Stimulated activated CD4-positive, alpha-beta T cell treated with anti-CD3 and anti-CD28 coated beads, Interleukin-12 subunit alpha, Interleukin-12 subunit beta, amount 100 ng/mL, for 48 hours (primary cell): ENCODE results near the gene CSNK1D.

Experiments
- DNase-seq, 3 donors: peaks; one replicate each; pipeline ENCODE4 v3.0.0-alpha.2; 2020; ENCODE audit warnings: low read depth in 2 of 3, low spot score in 1 of 3

The CSNK1D gene

DNA sequence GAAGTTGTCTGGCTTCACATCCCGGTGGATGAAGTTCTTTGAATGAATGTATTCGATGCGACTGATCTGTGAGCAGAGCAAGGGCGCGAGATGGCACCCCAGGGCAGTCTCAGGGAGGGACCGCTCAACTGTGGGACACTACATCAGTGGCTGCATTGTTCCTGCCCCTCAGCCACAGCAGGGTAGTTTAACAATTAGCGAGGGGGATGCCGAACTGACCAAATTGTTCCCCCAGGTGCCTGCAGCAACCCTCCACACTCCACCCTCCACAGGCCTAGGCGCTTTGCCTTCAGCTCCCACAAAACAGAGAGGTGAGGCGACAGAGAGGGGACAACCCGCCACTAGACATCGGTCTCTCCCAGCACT lies 20.3 kb downstream of the CSNK1D start:
- DNase-seq = no peak

DNA sequence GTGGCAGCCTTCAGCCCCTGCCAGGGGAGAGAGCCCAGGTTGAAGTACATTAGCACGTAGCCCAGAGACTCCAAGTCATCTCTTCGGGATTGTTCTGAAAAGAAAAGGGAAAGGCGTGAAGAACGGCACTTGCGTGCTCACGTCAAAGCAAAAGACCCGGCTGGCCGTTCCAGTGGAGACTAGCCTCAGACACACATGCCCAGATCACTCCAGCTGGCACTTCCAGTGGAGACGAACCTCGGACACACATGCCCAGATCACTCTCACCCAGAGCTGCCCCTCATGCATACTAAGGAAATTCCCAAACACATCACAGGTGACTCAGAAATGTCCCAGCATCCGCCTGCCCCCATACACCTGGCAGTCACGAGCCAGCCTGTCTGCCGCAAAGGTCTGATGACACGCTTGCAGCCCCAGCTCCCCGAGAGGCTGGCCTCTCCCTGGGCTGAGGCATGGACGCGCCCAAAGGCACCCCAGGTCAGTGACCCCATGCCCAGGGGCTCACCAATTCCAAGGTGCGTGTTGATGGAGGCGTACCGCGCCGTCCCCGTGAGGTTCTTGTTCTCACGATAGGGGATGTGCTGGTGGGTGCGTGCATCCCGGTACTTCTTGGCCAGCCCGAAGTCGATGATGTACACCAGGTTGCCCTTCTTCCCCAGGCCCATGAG lies 20.9 kb downstream of the CSNK1D start:
- DNase-seq = no peak

DNA sequence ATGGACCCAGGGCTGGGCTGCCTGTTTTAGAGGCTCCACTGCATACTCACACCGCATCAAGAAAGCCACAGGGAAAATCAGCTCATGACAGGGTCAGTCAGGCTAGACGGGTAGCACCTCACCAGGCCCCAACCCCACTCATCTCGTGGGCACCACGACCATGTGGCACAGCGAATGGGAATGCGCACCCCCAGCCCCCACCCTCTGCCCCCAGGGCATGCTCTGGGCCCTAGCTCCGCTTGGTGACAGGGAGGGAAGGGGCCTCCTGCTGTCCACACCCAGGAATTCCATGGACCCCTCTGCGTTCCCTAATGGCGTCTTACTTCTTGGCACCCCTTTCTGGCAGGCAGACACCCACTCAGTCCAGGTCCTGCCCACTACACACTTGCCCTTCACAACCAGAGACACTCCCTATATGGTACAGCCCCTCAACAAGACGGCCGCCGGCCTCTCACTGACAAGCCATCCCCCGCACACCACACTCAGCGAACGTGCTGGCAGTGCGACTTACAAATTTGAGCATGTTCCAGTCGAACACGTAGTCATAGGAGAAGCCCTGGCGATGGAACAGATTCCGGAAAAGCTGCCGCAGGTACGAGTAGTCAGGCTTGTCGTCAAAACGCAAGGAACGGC lies 22.5 kb downstream of the CSNK1D start:
- no peak for DNase-seq

DNA sequence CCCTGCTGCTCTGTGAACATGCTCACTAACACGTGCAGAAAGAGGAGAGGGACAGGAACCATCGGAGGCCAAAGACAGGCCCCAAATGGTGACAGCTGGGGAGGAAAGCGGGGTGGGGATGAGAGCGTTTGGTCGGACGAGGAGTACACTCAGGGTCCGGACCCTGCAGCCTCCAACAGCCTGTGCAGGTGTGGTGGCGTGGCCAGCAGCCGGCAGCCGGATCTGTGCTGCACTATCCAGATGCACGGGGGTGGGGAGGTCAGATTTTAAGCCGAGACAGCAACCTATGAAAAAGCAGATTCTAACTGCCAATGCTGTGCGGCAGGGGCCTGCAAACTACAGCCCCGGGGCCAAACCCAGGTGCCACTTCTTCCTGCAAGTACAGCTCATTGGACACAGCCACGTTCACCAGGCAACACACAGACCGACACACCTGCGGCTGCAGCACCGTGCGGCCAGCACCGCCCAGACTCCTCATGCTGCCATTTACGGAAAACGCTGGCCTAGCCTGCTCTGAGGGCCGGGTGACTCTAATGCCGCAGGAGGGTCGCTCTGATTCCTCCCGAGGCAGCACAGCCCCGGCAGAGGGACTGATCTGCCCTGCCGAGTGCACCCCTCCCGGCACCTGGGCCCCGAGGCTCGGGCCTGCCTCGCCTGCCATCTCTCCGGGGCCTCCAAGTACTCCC lies 23.5 kb downstream of the CSNK1D start:
- DNase-seq = no peak

DNA sequence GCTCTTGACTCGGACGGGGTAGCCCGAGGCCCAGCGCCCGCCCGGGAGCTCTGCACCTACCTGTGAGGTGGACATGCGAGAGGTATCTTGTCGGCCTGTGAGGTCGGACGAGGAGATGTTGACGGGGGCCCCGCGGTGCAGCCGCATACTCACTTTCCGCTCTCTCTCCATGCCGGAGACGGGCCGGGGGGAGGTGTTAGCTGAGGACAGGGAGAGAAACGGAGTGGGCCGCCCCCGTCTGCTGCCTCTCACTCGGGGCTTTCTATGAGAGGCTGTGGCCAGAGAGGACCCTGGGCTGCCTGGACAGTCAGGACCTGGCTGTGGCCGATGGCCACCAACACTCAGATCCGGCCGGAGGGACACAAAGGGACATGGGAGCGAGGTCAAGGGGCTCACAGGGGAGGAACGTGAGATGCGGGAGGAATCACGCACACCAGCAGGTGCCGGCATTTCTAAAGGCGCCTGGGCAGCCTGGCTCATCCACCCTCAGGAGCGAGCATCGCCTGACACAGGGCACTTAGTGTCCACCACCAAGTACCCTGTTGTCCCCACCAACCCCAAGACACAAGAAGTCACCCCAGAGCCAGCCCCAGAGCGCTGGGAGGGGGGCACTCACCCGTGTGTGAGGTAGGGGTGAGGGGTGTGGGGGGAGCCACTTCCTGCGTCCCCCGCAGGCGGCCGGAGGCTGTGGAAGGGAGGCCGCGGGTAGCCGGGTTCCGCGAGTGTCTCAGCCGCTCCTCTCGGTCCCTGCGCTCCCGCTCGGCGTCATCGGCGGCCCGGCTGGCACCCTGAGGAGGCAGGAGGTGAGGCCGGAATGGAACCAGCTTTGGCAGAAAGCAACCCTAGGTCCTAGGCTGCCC lies 24.5 kb downstream of the CSNK1D start:
- DNase-seq = no peak

DNA sequence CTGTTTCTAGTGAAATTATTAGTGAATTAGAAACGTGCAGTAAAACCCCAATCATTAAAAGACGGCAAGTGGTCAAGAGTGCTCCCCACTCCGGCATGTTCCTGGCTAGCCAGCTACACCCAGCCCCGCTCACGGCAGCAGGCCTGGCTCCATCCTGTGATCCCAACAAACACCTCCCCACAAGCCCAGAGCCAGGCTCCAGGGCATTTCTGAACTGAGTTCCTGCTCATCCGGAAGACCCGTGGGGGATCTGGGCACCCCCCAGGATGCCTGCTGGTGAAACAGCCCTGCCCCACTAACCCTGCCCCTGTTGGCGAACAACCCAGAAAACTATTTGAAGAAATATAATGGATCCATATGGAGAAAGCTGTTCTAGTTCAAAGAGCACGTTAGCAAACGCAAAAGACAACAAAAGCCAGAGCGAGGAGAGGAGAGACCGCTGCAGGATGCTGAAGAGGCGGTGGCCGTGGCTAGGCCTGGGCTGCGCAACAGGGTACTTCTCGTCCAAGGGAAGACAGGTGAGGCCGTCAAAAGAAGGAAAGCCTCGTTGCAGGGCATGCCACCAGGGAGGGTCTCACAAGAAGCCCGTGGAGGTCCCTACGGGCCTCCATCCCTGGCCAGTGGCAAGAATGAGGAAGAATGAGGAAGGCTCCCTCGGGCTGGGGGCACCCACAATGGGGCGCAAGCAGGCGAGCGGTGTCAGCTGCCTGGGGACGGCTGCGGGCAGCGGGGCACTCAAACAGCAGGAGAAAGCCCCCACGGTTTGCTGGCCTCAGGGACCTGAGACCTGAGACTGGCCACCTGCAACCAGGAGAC lies 25.4 kb downstream of the CSNK1D start:
- no peak for DNase-seq

DNA sequence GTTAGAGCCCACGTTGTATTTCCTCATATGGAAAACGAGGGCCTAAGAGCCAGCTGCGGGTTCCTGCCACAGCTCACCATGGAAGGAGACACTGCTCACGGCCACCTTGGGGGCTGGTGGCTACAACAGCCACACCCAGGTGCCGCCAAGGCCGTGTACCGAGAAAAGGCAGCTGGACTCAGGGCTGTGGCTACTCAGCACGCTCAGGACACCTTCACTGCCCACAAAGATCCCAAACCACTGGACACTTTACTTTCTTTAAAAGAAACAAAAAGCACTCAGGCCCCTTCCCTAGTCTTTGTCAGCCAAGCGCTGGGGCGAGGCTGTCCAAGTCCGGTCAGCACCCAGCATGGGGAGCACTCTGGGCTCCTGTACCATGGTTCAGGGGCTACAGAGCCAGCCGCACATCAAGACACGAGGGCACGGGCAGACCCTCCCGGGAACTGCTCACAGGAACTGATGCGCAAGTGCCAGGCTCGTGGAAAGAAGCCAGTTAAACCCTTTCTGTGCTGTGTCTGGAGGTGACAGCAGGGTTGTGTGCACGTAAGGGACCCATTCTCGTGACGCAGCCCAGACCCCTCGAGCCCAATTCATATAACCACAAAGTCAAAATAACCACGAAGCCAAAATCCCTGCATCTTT lies 26.2 kb downstream of the CSNK1D start:
- no peak for DNase-seq

DNA sequence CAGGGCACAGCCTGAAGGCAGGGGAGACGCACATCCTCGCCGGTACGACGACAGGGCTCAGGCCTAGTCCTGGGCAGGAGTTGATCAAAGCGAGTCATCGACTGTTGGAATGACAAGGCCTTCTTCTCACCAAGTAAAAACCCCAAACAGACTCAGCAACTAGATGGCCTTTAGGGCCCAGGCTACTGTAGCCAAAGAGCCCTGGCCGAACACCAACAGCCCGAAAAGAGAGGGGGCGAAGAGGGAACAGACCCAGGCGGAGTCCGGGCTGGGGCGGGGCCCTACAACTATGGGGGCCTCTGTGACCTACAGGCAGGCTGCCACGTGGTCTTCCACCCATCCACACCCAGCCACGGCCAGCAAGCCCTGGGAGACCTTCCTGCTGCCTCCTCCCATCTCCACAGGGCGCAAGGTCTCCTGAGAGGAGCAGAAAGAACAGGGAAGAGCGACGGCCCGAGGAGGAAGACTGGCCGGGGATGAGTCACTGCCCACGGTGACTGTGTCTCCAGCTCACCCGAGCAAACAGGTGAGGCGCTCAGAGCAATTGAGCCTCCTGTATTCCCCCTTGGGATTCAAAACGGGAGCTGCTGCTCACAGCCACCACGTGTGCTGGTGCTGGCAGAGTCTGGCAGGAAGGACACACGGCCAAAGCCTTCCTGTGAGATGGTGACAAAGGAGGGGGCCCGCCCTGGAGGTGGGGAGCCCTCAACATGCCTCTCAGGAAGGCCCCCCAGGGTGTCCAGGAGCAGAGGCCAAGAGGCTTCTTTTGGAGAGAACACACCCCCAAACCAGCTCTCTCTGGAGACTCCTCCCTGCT lies 26.9 kb downstream of the CSNK1D start:
- DNase-seq = no peak

DNA sequence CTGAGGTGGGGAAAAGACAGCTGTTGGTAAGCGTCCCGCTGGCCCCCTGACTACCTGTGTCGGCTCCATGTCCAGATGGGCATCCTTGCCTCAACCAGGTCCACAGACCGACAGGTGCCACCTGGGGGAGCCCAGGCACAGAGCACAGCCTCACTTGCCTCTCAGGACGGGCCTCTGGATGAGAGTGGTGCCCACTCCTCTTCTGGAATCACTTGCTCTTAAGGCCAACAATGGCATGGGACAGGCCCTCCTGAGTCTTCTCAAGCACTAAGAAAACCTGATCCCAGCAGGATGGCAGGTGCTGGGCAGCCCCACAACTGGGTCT lies 27.5 kb downstream of the CSNK1D start:
- no peak for DNase-seq

DNA sequence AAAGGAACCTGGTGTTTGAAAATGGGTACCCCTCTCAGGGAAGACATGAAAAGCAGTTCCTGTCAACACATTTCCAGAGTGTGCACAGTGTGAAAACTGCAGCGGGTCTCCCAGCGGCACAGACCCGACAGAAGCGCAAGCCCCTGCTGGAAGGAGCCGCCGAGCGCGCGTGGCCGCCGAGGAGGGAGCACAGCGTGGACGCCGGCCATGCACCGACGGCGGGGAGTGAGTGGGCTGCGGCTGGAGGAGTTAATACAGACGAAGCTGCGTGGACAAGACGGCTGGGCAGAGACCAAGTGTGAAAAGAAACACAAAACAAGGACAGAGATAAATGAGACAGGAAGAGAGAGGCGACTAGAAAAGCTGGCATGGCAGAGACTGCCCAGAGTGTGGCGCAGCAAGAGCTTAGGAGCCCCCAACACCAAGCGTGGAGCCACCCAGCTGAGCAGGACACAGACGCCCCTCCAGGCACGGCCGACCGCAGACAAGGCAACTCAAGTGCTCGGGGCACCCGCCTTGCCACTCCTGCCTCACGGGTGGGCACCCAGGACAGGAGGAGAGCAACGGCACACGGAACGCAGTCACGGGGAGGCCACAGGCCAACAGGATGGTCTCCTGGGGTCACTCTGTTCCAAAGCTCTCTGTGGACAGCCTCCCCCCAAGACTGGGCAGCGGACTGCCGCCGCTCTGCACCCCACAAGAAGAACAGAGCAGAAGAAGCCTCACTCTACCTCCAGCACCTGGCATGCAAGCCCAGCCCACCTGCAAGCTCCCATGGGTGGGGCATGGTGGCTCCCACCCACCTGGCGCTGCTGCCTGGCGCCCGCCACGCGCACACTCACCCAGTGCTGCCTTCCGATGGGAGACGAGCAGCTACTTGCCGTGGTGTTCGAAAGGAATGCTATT lies 28.1 kb downstream of the CSNK1D start:
- DNase-seq = no peak

DNA sequence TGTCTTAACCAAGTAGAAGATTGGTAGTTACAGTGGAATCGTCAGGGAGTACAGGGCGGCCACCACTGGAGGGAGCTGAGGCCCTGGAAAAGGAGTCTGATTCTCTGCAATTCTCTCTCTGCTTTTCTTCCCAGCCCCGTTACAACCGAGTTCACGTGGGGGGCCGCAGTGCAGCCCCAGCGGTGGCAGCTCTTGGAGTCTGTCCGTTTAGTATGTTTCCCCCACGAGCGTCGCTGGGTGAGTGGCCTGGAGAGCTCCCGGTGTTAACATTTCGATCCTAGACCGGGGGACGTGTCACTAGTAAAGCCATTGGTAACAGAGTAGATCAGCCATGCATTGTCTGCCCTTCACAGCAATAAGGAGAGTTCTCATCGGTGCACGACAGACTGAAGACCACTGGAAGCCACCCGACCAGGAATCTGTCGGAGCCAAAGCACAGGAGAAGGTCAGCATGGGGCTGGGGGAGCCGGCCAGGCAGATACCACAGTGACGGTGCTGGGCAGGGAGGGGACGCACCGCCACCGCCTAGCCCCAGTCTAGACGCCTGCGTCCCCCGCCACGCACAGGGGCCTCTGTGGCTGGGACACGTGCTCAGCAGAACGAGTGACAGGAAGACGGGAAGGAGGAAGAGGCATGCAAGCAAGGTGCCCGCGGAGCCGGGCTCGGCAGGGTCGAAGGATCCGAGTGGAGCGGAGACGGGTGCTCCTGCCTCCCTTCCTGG lies 28.9 kb downstream of the CSNK1D start:
- DNase-seq = no peak

DNA sequence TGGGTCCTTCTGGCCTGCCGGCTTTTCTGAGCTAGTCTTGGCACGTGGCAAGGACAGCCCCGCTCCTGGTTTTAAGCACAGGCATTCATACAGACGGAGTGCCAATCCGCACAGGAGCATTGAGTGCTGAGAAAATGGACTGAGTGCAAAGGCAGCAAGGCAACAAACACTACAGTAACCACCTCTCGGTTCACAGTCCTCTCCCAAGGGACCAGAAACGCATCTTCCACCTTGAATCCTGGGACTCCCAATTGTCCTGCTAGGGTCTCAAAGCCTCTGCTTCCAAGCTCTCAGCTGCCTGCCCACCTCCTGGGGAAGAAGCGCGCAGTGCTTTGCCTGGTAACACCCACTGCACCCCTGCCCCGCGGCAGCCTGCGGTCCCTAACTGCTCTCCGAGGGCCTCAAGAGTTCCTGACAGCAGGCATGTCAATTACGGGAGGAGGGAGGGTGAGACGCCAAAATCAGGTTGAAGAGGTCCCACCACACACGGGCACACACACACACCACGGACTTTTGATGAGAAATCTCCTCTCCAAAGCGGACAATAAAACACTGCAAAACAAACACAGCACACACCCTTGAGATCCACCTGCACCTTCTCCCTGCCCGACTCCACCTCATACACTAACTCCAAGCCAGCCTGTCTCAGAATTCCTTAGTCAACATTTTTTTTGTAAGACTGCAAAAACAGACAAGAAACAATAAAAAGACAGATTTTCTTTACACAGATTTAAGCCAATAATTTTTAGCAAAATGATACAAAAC lies 29.7 kb downstream of the CSNK1D start:
- DNase-seq = no peak

DNA sequence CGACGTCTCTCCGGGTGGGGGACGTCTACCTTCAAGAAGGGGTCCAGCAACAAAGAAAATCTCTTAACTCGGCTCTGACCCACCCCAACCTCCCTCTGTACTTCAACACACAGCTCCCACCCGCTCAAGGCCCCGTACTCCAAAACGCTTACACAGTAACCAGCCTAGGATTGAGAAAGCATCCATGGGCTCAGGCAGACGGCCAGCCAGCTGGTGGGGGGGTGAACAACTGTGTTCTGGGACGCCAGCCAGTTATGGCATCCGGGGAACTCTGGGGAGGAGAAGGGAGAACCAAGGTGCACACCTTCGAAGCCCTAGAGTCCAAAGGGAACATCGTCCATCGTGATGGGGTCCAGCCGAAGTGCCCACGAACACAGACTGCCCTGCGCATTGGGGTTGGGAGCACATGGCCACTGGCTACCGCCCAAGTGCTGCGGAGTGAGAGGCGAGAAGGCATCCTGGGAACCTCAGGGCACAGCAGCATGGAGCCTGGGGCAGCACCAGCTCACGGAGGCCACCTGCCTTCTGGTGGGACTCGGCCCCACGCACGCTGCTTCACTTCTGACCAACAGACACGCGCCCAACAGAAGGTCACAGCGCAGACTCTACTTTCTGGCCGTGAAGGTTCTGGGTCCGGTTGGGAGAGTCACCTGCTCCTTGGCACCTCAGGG lies 30.4 kb downstream of the CSNK1D start:
- DNase-seq = no peak

DNA sequence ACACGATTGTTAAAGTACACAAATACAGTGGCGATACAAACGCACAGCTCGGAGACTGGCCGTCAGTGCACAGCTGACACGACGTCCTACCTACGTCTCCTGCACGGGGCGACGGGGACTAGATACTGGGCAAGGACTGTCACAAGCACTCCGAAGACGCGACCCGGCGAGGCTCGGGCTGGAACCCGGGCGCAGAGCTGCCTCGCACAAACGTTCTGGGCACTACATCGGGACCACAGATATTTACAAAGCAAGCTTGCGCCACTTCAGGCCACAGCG lies 30.9 kb downstream of the CSNK1D start:
- DNase-seq = no peak

DNA sequence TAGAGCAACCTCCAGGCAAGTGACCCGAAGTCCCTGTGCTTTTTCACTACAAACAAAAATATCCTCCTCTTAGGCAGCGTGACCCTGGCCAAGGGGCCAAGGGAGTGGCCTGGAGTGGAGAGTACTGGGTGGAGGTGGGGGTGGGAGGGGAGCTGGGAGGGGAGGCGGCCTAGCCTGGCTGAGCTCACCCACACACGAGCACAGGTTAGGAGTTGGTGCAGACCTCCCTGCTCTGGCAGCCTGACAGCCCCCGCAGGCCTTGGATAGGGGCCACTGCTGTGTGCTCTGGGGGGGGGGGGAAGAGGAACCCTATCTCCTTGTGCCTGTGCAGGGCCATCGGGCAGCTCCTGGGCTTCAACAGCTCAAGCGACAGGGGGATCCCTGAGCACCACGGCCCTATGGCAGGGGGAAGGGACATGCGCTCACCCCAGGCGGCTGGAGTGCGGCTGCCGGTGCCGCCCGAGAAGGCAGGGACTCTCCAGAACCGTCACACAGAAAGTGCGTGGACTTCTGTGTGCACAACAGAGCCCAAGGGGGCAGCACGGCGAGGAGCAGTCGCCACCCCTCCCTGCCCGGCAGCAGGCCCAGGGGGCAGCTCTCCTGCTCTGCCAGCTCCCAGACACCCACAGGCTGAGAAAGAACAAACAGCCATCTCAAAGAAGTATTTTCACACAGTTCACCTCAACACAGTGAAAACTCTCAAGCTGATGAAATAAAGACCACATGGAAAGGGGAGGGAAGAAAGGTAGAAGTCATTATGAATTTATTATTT lies 31.4 kb downstream of the CSNK1D start:
- DNase-seq = no peak
